Measurements from ENCODE around the gene DIAPH2. TPM values are rescaled to one million over a fixed set of nuclear protein-coding genes. Genes with fewer than 3 reads are reported as not detected.
A peak's percentile ranks its signal among the peaks of the same experiment; 100 is the strongest.

Gene DIAPH2
- total RNA-seq: 16.5 and 20.5 TPM in 2 replicates

DNA sequence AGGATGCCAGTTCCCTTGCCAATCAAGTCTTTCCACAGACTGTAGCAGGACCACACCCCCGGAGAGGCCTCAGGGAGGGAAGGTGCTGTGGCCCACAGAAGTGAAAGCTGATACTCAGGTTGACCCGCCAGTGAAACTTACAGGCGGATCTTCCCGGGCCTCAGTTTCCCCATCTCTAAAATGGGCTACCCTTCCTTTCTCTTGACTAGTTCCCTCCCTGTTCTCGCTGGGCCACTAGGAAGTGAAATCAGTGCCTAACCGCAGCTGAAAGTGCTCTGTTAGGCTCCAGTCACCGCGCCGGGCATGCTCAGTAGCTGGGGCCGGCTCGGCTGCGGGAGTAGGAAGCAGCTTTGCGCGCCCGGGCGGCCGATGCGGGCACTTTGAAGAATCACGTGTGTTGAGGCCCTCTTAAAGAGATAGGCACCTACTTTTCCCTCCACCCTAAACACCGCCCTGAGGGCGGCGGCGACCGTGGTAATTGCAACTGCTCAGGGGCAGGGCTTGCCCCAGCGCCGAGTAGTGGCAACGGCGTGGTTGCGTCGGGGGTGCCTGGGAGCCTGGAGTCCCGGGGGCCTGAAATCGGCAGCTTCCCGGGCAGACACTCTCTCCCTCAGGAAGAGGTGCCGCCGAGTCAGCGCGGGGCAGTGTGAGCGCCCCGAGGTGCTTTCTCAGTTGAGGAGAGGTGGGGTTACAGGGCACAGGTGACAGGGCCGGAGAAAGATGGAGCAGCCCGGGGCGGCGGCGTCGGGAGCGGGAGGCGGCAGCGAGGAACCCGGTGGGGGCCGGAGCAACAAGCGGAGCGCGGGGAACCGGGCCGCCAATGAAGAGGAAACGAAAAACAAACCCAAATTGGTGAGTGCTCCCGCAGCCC is at the start of gene DIAPH2:
TSS of gene DIAPH2 (plus strand) at position 504 of the 871 bp plus-strand sequence.
- Mint-ChIP-seq H3K27ac (peak within 1 kb of the TSS; percentile 84), H3K4me1 (peaks cover 19% of the 10 kb centered on the region), H3K9me3 (no peaks in the 10 kb centered on the region), H3K27me3 (no peaks in the 10 kb centered on the region), H3K4me3 (peak within 1 kb of the TSS; percentile 91), H3K36me3 (ENCODE audit: low read depth) (peaks cover 2% of the 10 kb centered on the region)
- POLR2A ChIA-PET: interaction anchor here (0.7 kb wide), 2 partner anchors 9 to 108 kb away, joined by 3 read pairs; no protein-coding TSS in a partner anchor
- TF ChIP-seq CTCF (IDR thresholded peaks at IDR 0.05): no peak
- intact Hi-C loops (cut with micrococcal nuclease): loop anchor here (2.0 to 10.0 kb wide), 4 partner anchors 36 to 878 kb away; no protein-coding TSS in a partner anchor
- CTCF ChIA-PET: no interaction called here
- peak; percentile 78 for ATAC-seq (ENCODE audit: low read depth)
- DNase-seq: peak; percentile 69

DNA sequence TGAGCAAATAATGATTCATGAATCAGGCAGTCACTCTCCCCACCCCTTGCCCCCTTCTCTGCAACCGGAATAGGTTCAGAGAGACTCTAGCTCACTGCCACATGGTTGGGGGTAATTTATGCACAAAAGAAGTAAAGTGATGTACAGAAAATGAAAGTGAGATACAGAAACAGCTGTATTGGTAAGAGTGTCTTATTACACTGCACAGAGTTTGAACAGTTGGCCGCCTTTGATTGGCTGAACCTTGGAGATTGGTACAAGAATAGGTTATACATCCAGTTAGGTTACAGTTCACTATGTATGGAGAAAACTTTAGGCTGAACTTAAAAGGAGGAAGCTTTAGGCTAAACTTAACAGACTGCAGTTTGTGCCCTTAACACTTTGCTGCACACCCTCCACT is 34.6 kb upstream of the DIAPH2 start:
- Mint-ChIP-seq H3K4me3 (no peak overlapping the region), H3K36me3 (ENCODE audit: low read depth) (no peaks in the 10 kb centered on the region), H3K27me3 (peaks cover 6% of the 10 kb centered on the region), H3K9me3 (no peaks in the 10 kb centered on the region), H3K4me1 (no peaks in the 10 kb centered on the region), H3K27ac (no peak overlapping the region)
- intact Hi-C loops (cut with micrococcal nuclease): no loop called here
- ATAC-seq (ENCODE audit: low read depth) (no peak), DNase-seq (no peak)
- ChIA-PET POLR2A (no interaction called here), CTCF (no interaction called here)
- no peak for TF ChIP-seq CTCF (IDR thresholded peaks at IDR 0.05)

- no peak for DNase-seq
- CTCF ChIA-PET: no interaction called here
- no peaks in the 10 kb centered on the region for H3K4me1 Mint-ChIP-seq
- peaks cover 4% of the 10 kb centered on the region for H3K27me3 Mint-ChIP-seq
- TF ChIP-seq CTCF (IDR thresholded peaks at IDR 0.05): no peak
- H3K9me3 Mint-ChIP-seq: no peaks in the 10 kb centered on the region
- POLR2A ChIA-PET: no interaction called here
- no peak overlapping the region for H3K4me3 Mint-ChIP-seq
- no peaks in the 10 kb centered on the region for H3K36me3 Mint-ChIP-seq (ENCODE audit: low read depth)
- ATAC-seq (ENCODE audit: low read depth): no peak
- H3K27ac Mint-ChIP-seq: no peak overlapping the region
- intact Hi-C loops (cut with micrococcal nuclease): no loop called here
Observed at GRCh38 chrX:96655947-96656623, 28.6 kb upstream of the DIAPH2 start.

- Mint-ChIP-seq H3K27me3 (no peaks in the 10 kb centered on the region), H3K4me1 (peaks cover 19% of the 10 kb centered on the region), H3K27ac (no peak overlapping the region), H3K36me3 (ENCODE audit: low read depth) (peaks cover 2% of the 10 kb centered on the region), H3K9me3 (no peaks in the 10 kb centered on the region), H3K4me3 (no peak overlapping the region)
- ChIA-PET CTCF (no interaction called here), POLR2A (no interaction called here)
- no peak for TF ChIP-seq CTCF (IDR thresholded peaks at IDR 0.05)
- intact Hi-C loops (cut with micrococcal nuclease): loop anchor here (10.0 kb wide), 1 partner anchor 228 kb away; no protein-coding TSS in a partner anchor
- DNase-seq (no peak), ATAC-seq (ENCODE audit: low read depth) (no peak)
Observed at GRCh38 chrX:96682516-96682915, 2.1 kb upstream of the DIAPH2 start.

GRCh38 chrX:96683997-96684338 is 674 bp upstream of the DIAPH2 start:
- ChIA-PET CTCF (no interaction called here), POLR2A (interaction anchor here (0.7 kb wide), 2 partner anchors 10 to 107 kb away, joined by 3 read pairs; no protein-coding TSS in a partner anchor)
- Mint-ChIP-seq H3K4me1 (peaks cover 19% of the 10 kb centered on the region), H3K36me3 (ENCODE audit: low read depth) (peaks cover 2% of the 10 kb centered on the region), H3K9me3 (no peaks in the 10 kb centered on the region), H3K27me3 (no peaks in the 10 kb centered on the region), H3K4me3 (peak overlapping the region; percentile 91), H3K27ac (peak overlapping the region; percentile 84)
- intact Hi-C loops (cut with micrococcal nuclease): loop anchor here (2.0 to 10.0 kb wide), 3 partner anchors 37 to 229 kb away; no protein-coding TSS in a partner anchor
- DNase-seq (no peak), ATAC-seq (ENCODE audit: low read depth) (peak; percentile 41)
- no peak for TF ChIP-seq CTCF (IDR thresholded peaks at IDR 0.05)

Measured in activated B cell treated with CpG ODN at 0.5 μM for 24 hours (primary cell).